Keratinocyte (primary cell): Measurements from ENCODE around the gene ZSCAN18. TPM values are rescaled to one million over a fixed set of nuclear protein-coding genes. Genes with fewer than 3 reads are reported as not detected.
A peak's percentile ranks its signal among the peaks of the same experiment; 100 is the strongest.

ENCODE experiments used
- DNase-seq: peaks from one replicate; pipeline ENCODE4 v3.0.0-alpha.2; 2011; ENCODE audit warnings: low read depth, missing footprints, low spot score
- FAIRE-seq: peaks from 2 replicates; lab custom pipeline; 2011; peaks lifted over from hg19 to GRCh38; lab: Jason Lieb, UNC
- H2AFZ ChIP-seq: 2 replicates; pipeline ENCODE4 v1.6.0; 2012; ENCODE audit warnings: low read length, control low read depth, inconsistent platforms; ENCODE audit not compliant: control insufficient read depth
- H3K27ac ChIP-seq: 2 replicates; pipeline ENCODE4 v1.5.1; 2011; ENCODE audit warnings: low read length; ENCODE audit not compliant: control insufficient read depth, insufficient read depth
- H3K27me3 ChIP-seq: 3 replicates; pipeline ENCODE4 v1.6.0; 2011; ENCODE audit warnings: low read length; ENCODE audit not compliant: control insufficient read depth, insufficient read depth; ENCODE audit errors: extremely low read depth
- H3K36me3 ChIP-seq, 2 experiments: 2 replicates in 1 of 2; 3 replicates in 1 of 2; pipeline ENCODE4 v1.5.1; 2011; ENCODE audit warnings: low read length in 2 of 2, mild to moderate bottlenecking in 1 of 2; ENCODE audit not compliant: control insufficient read depth in 2 of 2, insufficient read depth in 2 of 2; ENCODE audit errors: extremely low read depth in 1 of 2
- H3K4me1 ChIP-seq: 3 replicates; pipeline ENCODE4 v1.5.1; 2011; ENCODE audit warnings: low read length; ENCODE audit not compliant: control insufficient read depth, insufficient read depth; ENCODE audit errors: extremely low read depth
- H3K4me2 ChIP-seq: 3 replicates; pipeline ENCODE4 v1.6.0; 2011; ENCODE audit warnings: low read depth, low read length; ENCODE audit not compliant: control insufficient read depth, insufficient read depth; ENCODE audit errors: extremely low read depth
- H3K4me3 ChIP-seq, 3 experiments: fragments of 200-600 bp in 1 of 3; sonication (generic) in 1 of 3; 2 replicates in 2 of 3; 3 replicates in 1 of 3; pipeline ENCODE4 v1.5.1; 2011 to 2016; ENCODE audit warnings: low read length in 3 of 3, mild to moderate bottlenecking in 3 of 3, control low read depth in 2 of 3, inconsistent platforms in 1 of 3, low read depth in 1 of 3, mixed read lengths in 1 of 3, mixed run types in 1 of 3, moderate library complexity in 1 of 3; ENCODE audit not compliant: control insufficient read depth in 2 of 3, insufficient read depth in 2 of 3; ENCODE audit errors: extremely low read depth in 1 of 3
- H3K79me2 ChIP-seq: 2 replicates; pipeline ENCODE4 v1.6.0; 2012; ENCODE audit warnings: low read length; ENCODE audit not compliant: control insufficient read depth, insufficient read depth
- H3K9ac ChIP-seq: 3 replicates; pipeline ENCODE4 v1.6.0; 2011; ENCODE audit warnings: low read length; ENCODE audit not compliant: control insufficient read depth, insufficient read depth; ENCODE audit errors: extremely low read depth
- H3K9me1 ChIP-seq: 3 replicates; pipeline ENCODE4 v1.6.0; 2011; ENCODE audit warnings: low read length; ENCODE audit not compliant: control insufficient read depth, insufficient read depth; ENCODE audit errors: extremely low read depth
- H3K9me3 ChIP-seq: 2 replicates; pipeline ENCODE4 v1.5.1; 2012; ENCODE audit warnings: low read depth, low read length; ENCODE audit not compliant: control insufficient read depth
- H4K20me1 ChIP-seq: 3 replicates; pipeline ENCODE4 v1.6.0; 2011; ENCODE audit warnings: low read length; ENCODE audit not compliant: control insufficient read depth, insufficient read depth; ENCODE audit errors: extremely low read depth
- CTCF ChIP-seq, 3 experiments: IDR thresholded peaks in 1 of 3; conservative IDR thresholded peaks in 1 of 3; optimal IDR thresholded peaks in 1 of 3; 2 replicates in 2 of 3; 3 replicates in 1 of 3; pipeline versions ENCODE3 to v1.5.1; 2011; ENCODE audit warnings: low read length in 3 of 3, mild to moderate bottlenecking in 3 of 3, moderate library complexity in 2 of 3, control low read depth in 1 of 3, inconsistent platforms in 1 of 3; ENCODE audit not compliant: insufficient read depth in 2 of 3; ENCODE audit errors: extremely low read depth in 1 of 3
- EZH2 ChIP-seq: IDR thresholded peaks from one replicate; pipeline ENCODE4 v1.6.1; 2012; ENCODE audit warnings: inconsistent platforms, mild to moderate bottlenecking, low read length, moderate library complexity
- dilution Hi-C: fragments of 300-500 bp; cut with MboI; formaldehyde crosslinking; loops from one replicate; pipeline ENCODE4 v1.7.0; 2020; ENCODE audit warnings: low sequenced_read_pairs; ENCODE audit not compliant: extremely low pct_ligation_motif_present
- polyA plus RNA-seq, 5 experiments: library from polyadenylated mRNA; depleted of rRNA in 3 of 5; stranded (reverse) in 3 of 5; stranded (forward) in 1 of 5; unstranded in 1 of 5; fragments of >200 nt; gene quantifications; 1 replicate in 1 of 5; 2 replicates in 3 of 5; 3 replicates in 1 of 5; pipeline versions ENCODE4 v1.2.1 to v1.2.3, GENCODE V29; 2011 to 2012; ENCODE audit warnings: missing spikeins in 2 of 5, low read depth in 1 of 5, low replicate concordance in 1 of 5

Gene ZSCAN18
- polyA plus RNA-seq, 1 donor (not counting 4 experiments of a cell fraction or from before 2014, with no cell fraction given) = 16.1 TPM

DNA sequence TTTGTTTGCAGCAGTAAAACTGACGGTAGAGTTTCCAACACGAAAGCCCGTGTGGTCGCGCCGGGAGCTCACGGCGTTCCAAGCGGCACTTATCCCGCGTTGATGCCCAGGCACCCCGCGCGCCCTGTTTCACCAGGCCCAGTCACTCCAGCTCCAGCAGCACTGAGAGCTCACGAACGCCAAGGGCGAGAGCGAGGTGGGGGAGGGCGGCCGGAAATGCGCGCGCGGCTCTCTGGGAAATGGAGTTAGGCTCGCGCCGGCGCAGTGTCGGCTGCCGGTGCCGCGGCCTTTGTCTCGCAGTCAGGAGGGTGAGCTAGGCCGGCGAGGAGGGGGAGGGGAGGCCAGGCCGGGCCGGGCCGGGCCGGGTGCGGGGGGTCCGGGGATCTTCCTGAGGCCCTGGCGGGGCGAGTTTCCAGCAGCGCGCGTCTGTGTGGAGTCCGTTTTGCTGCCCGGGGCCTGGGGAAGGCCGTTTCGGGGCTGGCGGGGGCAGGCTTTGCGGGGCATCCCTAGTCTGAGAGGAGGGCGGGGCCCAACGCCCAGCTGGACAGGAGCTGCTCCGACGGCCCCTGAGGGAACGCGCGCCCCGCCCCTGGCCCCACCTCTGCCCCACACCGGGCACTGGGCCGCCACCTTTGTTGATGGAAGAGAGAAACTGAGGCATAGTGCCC, 38.9 kb downstream of the ZSCAN18 start, which contains the start of gene ZNF135:
Gene ZNF135 (plus strand): TSS at position 280 of the 668 bp plus-strand sequence. CDS start 721 bp downstream, outside the sequence.
- H2AFZ ChIP-seq = peak within 1 kb of the TSS; percentile 85
- FAIRE-seq = no peak
- DNase-seq = no peak
- H4K20me1 ChIP-seq = no peaks in the 10 kb centered on the region
- peak within 1 kb of the TSS; percentile 33 for H3K9ac ChIP-seq
- dilution Hi-C loops = no loop called here
- H3K36me3 ChIP-seq = no peaks in the 10 kb centered on the region
- no peaks in the 10 kb centered on the region for H3K9me1 ChIP-seq
- no peaks in the 10 kb centered on the region for H3K27me3 ChIP-seq
- peaks cover 21% of the 10 kb centered on the region for H3K9me3 ChIP-seq
- peak within 1 kb of the TSS; percentile 64 for H3K4me2 ChIP-seq
- H3K27ac ChIP-seq = no peak within 1 kb of the TSS
- H3K4me3 ChIP-seq = peak within 1 kb of the TSS; percentile 49 to 52 (median 49)
- H3K79me2 ChIP-seq = no peaks in the 10 kb centered on the region
- no peaks in the 10 kb centered on the region for H3K4me1 ChIP-seq
- TF ChIP-seq CTCF (optimal IDR thresholded peaks at IDR 0.05 in 1 of 3, IDR thresholded peaks at IDR 0.05 in 1 of 3, conservative IDR thresholded peaks at IDR 0.05 in 1 of 3; ENCODE audit: extremely low read depth in 1 of 3, insufficient read depth in 2 of 3, low read length in 3 of 3) (no peak), EZH2 (no peak)

- H3K4me2 ChIP-seq = peak overlapping the region; percentile 64
- peak overlapping the region in 1 of 3 experiments; percentile 26 for H3K4me3 ChIP-seq
Measured at GRCh38 chr19:58058467-58058866, 39.6 kb downstream of the ZSCAN18 start.

More at GRCh38 chr19:58058467-58058866, 39.6 kb downstream of the ZSCAN18 start:
- FAIRE-seq (no peak), DNase-seq (no peak)
- no peaks in the 10 kb centered on the region for H3K9me1 ChIP-seq
- H4K20me1 ChIP-seq = no peaks in the 10 kb centered on the region
- dilution Hi-C loops = no loop called here
- no peak overlapping the region for H3K9ac ChIP-seq
- peak overlapping the region; percentile 85 for H2AFZ ChIP-seq
- no peaks in the 10 kb centered on the region for H3K79me2 ChIP-seq
- H3K4me1 ChIP-seq = no peaks in the 10 kb centered on the region
- H3K27ac ChIP-seq = no peak overlapping the region
- H3K9me3 ChIP-seq = peaks cover 21% of the 10 kb centered on the region
- H3K27me3 ChIP-seq = no peaks in the 10 kb centered on the region
- TF ChIP-seq EZH2 (no peak), CTCF (optimal IDR thresholded peaks at IDR 0.05 in 1 of 3, IDR thresholded peaks at IDR 0.05 in 1 of 3, conservative IDR thresholded peaks at IDR 0.05 in 1 of 3; ENCODE audit: extremely low read depth in 1 of 3, insufficient read depth in 2 of 3, low read length in 3 of 3) (no peak)
- H3K36me3 ChIP-seq = no peaks in the 10 kb centered on the region
